Fibroblast of lung (primary cell): ENCODE results near the gene NKRF.

Experiments used
- EZH2 ChIP-seq: IDR thresholded peaks from 2 replicates; pipeline ENCODE4 v1.5.1; 2012; ENCODE audit warnings: low read length, control low read depth, mild to moderate bottlenecking; ENCODE audit errors: missing control alignments
- TF ChIP-seq, protein P1 (sequence below), 2 donors: IDR thresholded peaks in 1 of 2; conservative IDR thresholded peaks in 1 of 2; 1 replicate in 1 of 2; 2 replicates in 1 of 2; pipeline ENCODE4 v1.5.1; 2011 to 2012; ENCODE audit warnings: low read length in 2 of 2, control low read depth in 1 of 2, inconsistent platforms in 1 of 2, low read depth in 1 of 2, mild to moderate bottlenecking in 1 of 2

DNA sequence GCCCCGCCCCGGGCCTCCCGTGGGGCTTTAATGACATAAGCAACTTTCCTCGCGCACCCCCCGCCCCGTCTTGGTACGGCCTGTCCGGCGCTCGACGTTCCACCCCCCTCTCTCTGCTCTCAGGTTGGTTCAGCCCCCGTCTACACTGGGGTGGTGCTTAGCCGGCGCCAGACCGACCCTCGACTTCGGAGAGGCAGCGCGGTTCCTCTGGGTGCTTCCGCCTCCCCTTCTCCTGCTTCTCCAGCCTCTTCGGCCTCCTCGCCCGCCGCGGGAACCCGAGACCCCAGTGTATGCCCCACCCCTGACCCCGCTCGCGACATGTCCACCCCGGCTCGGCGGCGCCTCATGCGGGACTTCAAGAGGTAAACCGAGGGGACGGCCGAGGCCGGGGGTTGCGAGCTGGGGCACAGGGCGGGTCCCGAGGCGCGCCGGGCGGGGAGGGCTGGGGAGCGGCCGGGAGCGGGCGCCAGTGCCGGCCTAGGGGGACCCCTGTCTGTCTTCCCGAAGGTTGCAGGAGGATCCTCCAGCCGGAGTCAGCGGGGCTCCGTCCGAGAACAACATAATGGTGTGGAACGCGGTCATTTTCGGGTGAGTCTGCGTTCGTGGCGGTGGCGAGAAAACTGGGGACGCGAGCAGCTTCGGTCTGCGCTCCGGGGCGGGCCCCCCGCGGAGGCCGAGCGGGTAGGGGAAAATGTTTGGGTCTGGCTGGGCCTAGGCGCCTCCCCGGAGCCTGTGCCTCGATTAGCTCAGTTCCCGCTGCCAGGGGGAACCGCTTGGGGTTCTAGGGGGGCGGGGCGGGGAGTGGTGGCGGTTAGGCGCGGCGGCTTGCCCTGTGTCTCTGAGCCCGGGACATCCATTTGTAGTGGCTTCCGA is 31.6 kb downstream of the NKRF start, which contains the start of gene UBE2A:
- TF ChIP-seq, protein P1, sequence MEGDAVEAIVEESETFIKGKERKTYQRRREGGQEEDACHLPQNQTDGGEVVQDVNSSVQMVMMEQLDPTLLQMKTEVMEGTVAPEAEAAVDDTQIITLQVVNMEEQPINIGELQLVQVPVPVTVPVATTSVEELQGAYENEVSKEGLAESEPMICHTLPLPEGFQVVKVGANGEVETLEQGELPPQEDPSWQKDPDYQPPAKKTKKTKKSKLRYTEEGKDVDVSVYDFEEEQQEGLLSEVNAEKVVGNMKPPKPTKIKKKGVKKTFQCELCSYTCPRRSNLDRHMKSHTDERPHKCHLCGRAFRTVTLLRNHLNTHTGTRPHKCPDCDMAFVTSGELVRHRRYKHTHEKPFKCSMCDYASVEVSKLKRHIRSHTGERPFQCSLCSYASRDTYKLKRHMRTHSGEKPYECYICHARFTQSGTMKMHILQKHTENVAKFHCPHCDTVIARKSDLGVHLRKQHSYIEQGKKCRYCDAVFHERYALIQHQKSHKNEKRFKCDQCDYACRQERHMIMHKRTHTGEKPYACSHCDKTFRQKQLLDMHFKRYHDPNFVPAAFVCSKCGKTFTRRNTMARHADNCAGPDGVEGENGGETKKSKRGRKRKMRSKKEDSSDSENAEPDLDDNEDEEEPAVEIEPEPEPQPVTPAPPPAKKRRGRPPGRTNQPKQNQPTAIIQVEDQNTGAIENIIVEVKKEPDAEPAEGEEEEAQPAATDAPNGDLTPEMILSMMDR (conservative IDR thresholded peaks at IDR 0.05 in 1 of 2, IDR thresholded peaks at IDR 0.05 in 1 of 2; ENCODE audit: low read depth in 1 of 2, low read length in 2 of 2), result peak; percentile 26 to 27
- TF ChIP-seq EZH2, result no peak
